Measurements from ENCODE around the gene FPGS. TPM values are rescaled to one million over a fixed set of nuclear protein-coding genes. Genes with fewer than 3 reads are reported as not detected.

Gene FPGS
- total and polyA plus RNA-seq, 2 donors (not counting 1 experiment from before 2014, with no cell fraction given) = 103 to 136 TPM

DNA sequence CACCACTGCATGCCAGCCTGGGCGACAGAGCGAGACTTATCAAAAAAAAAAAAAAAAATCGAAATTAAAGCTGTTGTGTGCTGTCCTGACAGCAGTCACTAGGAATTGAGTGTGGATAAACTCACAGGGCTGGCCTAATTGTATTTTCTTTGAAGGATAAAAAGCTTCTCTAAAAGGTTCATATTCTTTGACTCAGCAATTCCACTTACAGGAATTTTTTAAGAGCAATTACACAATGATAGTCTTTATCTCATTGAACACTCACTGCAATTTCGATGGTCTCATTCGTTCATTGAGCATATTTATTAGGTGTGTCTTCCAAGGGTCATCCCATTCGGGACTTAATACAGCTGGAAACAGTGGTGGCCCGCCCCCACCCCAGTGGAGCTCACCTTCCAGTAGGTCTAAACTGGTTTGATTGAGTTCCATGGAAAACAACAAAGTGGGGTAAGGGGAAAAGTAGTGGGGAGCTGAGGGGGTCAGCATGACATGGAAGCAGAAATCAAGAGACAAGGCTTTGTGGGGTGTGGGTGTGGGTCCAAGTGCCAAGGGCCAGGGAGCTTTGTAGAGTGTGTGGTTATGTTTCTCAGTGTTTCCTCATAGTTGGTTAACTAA is 10.2 kb upstream of the FPGS start:
- Histone ChIP-seq H3K9ac (ENCODE audit: low read length) (no peak overlapping the region), H3K27me3 (replicated peaks in 1 of 4; ENCODE audit: control extremely low read depth in 1 of 4, control insufficient read depth in 3 of 4, insufficient read depth in 4 of 4, low read length in 3 of 4) (no peaks in the 10 kb centered on the region), H3K79me2 (ENCODE audit: control insufficient read depth, insufficient read depth, low read length) (peaks cover 33% of the 10 kb centered on the region), H3K4me3 (ENCODE audit: control extremely low read depth in 1 of 5, extremely low read depth in 1 of 5, insufficient read depth in 1 of 5, low read depth in 2 of 5, low read length in 4 of 5) (no peak overlapping the region), H3K4me1 (ENCODE audit: control insufficient read depth in 2 of 2, insufficient read depth in 2 of 2, low read length in 2 of 2) (peaks cover 18 to 24% of the 10 kb centered on the region in 2 donors), H3K4me2 (replicated peaks; ENCODE audit: low read depth, low read length, poor library complexity, severe bottlenecking) (no peak overlapping the region), H4K20me1 (ENCODE audit: control insufficient read depth, insufficient read depth, low read length, poor library complexity, severe bottlenecking) (peaks cover 44% of the 10 kb centered on the region), H3K9me3 (ENCODE audit: control extremely low read depth in 1 of 3, control insufficient read depth in 2 of 3, insufficient read depth in 1 of 3, low read length in 2 of 3) (no peaks in the 10 kb centered on the region), H2AFZ (ENCODE audit: insufficient read depth, low read depth, low read length, poor library complexity, severe bottlenecking) (no peak overlapping the region), H3K36me3 (replicated peaks in 1 of 2; ENCODE audit: control extremely low read depth in 1 of 2, control insufficient read depth in 1 of 2, extremely low read depth in 1 of 2, insufficient read depth in 2 of 2, low read length in 1 of 2) (peaks cover 0 to 44% of the 10 kb centered on the region in 2 experiments), H3K27ac (ENCODE audit: low read length in 2 of 2) (no peak overlapping the region)
- Mint-ChIP-seq H3K9me3 (ENCODE audit: insufficient read depth) (no peaks in the 10 kb centered on the region), H3K4me1 (peaks cover 33% of the 10 kb centered on the region), H3K4me3 (no peak overlapping the region), H3K27ac (peak overlapping the region; percentile 41), H3K27me3 (no peaks in the 10 kb centered on the region)
- CTCF ChIA-PET = interaction anchor here (0.7 to 2.1 kb wide), 6 partner anchors 13 to 128 kb away, joined by 3 to 14 read pairs (median 4); partner anchors contain the start of gene TOR2A
- TF ChIP-seq, protein P1, sequence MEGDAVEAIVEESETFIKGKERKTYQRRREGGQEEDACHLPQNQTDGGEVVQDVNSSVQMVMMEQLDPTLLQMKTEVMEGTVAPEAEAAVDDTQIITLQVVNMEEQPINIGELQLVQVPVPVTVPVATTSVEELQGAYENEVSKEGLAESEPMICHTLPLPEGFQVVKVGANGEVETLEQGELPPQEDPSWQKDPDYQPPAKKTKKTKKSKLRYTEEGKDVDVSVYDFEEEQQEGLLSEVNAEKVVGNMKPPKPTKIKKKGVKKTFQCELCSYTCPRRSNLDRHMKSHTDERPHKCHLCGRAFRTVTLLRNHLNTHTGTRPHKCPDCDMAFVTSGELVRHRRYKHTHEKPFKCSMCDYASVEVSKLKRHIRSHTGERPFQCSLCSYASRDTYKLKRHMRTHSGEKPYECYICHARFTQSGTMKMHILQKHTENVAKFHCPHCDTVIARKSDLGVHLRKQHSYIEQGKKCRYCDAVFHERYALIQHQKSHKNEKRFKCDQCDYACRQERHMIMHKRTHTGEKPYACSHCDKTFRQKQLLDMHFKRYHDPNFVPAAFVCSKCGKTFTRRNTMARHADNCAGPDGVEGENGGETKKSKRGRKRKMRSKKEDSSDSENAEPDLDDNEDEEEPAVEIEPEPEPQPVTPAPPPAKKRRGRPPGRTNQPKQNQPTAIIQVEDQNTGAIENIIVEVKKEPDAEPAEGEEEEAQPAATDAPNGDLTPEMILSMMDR (IDR thresholded peaks at IDR 0.05) = no peak
- TF ChIP-seq EZH2 (IDR thresholded peaks at IDR 0.05; ENCODE audit: borderline replicate concordance, insufficient read depth, low read depth, low read length, poor library complexity, severe bottlenecking) = no peak
- WGBS (ENCODE audit: insufficient coverage) = 64% methylated on average over 3 of the region's 7 CpGs
- POLR2A ChIA-PET = interaction anchor here (2.3 kb wide), 1 partner anchor 10 kb away, joined by 6 read pairs; no protein-coding TSS in a partner anchor
- no peak for DNase-seq
- intact Hi-C loops (cut with micrococcal nuclease) = no loop called here
- ATAC-seq (ENCODE audit: low read depth) = no peak

DNA sequence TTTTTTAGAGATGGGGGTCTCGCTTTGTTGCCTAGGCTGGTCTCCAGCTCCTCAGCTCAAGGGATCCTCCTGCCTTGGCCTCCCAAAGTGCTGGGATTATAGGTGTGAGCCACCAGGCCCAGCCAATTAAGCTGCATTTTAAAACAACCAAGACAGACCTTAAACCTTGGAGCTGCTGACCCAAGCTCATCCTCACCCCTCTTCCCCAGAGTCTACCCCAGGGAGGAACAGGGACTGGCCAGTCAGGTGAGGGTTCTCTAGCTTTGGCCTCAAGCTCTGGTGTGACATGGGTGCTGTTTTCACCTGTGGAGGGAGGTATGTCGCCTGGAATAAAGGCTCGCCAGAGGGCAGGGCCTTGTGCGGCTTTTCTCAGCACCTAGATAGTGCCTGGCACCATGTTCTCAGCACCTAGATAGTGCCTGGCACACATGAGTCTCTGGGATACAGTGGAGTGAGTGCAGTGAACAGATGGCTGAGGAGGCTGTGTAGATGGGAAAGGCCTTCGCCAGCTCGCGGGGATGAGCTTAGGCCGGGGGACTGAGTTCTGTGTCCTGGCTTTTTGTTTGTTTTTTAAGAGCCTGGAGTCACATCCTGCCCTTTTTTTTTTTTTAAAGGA is 9.5 kb upstream of the FPGS start:
- peaks cover 36% of the 10 kb centered on the region for H3K4me1 Mint-ChIP-seq
- H3K27ac ChIP-seq (ENCODE audit: low read length in 2 of 2) = peak overlapping the region in 1 of 2 donors; percentile 3

More for the DNA sequence above, 9.5 kb upstream of the FPGS start:
- no peak overlapping the region for H3K9ac ChIP-seq (ENCODE audit: low read length)
- Mint-ChIP-seq H3K27ac (peak overlapping the region; percentile 65), H3K4me3 (no peak overlapping the region), H3K27me3 (no peaks in the 10 kb centered on the region), H3K9me3 (ENCODE audit: insufficient read depth) (no peaks in the 10 kb centered on the region)
- ChIA-PET POLR2A (interaction anchor here (2.3 kb wide), 1 partner anchor 9 kb away, joined by 6 read pairs; no protein-coding TSS in a partner anchor), CTCF (interaction anchor here (0.7 to 2.1 kb wide), 5 partner anchors 17 to 128 kb away, joined by 3 to 14 read pairs (median 4); partner anchors contain the start of gene TOR2A)
- H3K27me3 ChIP-seq (replicated peaks in 1 of 4; ENCODE audit: control extremely low read depth in 1 of 4, control insufficient read depth in 3 of 4, insufficient read depth in 4 of 4, low read length in 3 of 4) = no peaks in the 10 kb centered on the region
- H3K4me1 ChIP-seq (ENCODE audit: control insufficient read depth in 2 of 2, insufficient read depth in 2 of 2, low read length in 2 of 2) = peaks cover 20 to 26% of the 10 kb centered on the region in 2 donors
- TF ChIP-seq, protein P1 (IDR thresholded peaks at IDR 0.05) = no peak
- TF ChIP-seq EZH2 (IDR thresholded peaks at IDR 0.05; ENCODE audit: borderline replicate concordance, insufficient read depth, low read depth, low read length, poor library complexity, severe bottlenecking) = no peak
- H3K79me2 ChIP-seq (ENCODE audit: control insufficient read depth, insufficient read depth, low read length) = peaks cover 26% of the 10 kb centered on the region
- H4K20me1 ChIP-seq (ENCODE audit: control insufficient read depth, insufficient read depth, low read length, poor library complexity, severe bottlenecking) = peaks cover 37% of the 10 kb centered on the region
- no peak overlapping the region for H3K4me2 ChIP-seq (replicated peaks; ENCODE audit: low read depth, low read length, poor library complexity, severe bottlenecking)
- H3K36me3 ChIP-seq (replicated peaks in 1 of 2; ENCODE audit: control extremely low read depth in 1 of 2, control insufficient read depth in 1 of 2, extremely low read depth in 1 of 2, insufficient read depth in 2 of 2, low read length in 1 of 2) = peaks cover 0 to 37% of the 10 kb centered on the region in 2 experiments
- DNase-seq (no peak), ATAC-seq (ENCODE audit: low read depth) (no peak)
- H2AFZ ChIP-seq (ENCODE audit: insufficient read depth, low read depth, low read length, poor library complexity, severe bottlenecking) = no peak overlapping the region
- intact Hi-C loops (cut with micrococcal nuclease) = no loop called here
- H3K4me3 ChIP-seq (ENCODE audit: control extremely low read depth in 1 of 5, extremely low read depth in 1 of 5, insufficient read depth in 1 of 5, low read depth in 2 of 5, low read length in 4 of 5) = no peak overlapping the region
- WGBS (ENCODE audit: insufficient coverage) = 91% methylated on average over 6 of the region's 8 CpGs
- H3K9me3 ChIP-seq (ENCODE audit: control extremely low read depth in 1 of 3, control insufficient read depth in 2 of 3, insufficient read depth in 1 of 3, low read length in 2 of 3) = no peaks in the 10 kb centered on the region

All from B cell (primary cell).